GM12878 (cell line): Measurements from ENCODE around the gene TRPM3. TPM values are rescaled to one million over a fixed set of nuclear protein-coding genes. Genes with fewer than 3 reads are reported as not detected.

Source experiments
- ATAC-seq: fragments of 200-7000 bp; cut with Tn5 transposase; 3 replicates; pipeline ENCODE4 v1.9.1; 2020; ENCODE audit warnings: mild to moderate bottlenecking, moderate library complexity
- BruUV-seq: library from RNA; stranded (reverse); fragments of 400-500 nt; replicated peaks from 2 replicates; lab custom pipeline; 2021; lab: Mats Ljungman, UMichigan
- CTCF ChIA-PET: fragments of 300-600 bp; sonication (Branson Sonifier 250); formaldehyde crosslinking; extraction: SDS; loops from one replicate; lab custom pipeline; 2021; ENCODE audit warnings: inconsistent platforms; lab: Yijun Ruan, JAX
- POLR2A ChIA-PET: fragments of 350-600 bp; formaldehyde crosslinking; extraction: SDS; loops from one replicate; lab custom pipeline; 2021; ENCODE audit warnings: inconsistent platforms; lab: Charles Lee
- RAD21 ChIA-PET: fragments of 300-600 bp; sonication (Branson Sonifier 250); formaldehyde crosslinking; loops from one replicate; lab custom pipeline; 2023; ENCODE audit warnings: antibody characterized with exemption; ENCODE audit not compliant: unreplicated experiment; lab: Charles Lee
- SMC1A ChIA-PET: fragments of 300-600 bp; sonication (Branson Sonifier 250); formaldehyde crosslinking; loops from one replicate; lab custom pipeline; 2023; ENCODE audit not compliant: unreplicated experiment, uncharacterized antibody; lab: Charles Lee
- DNase-seq: peaks from one replicate; pipeline ENCODE4 v3.0.0-alpha.2; 2011; ENCODE audit warnings: low read depth, low spot score
- FAIRE-seq: peaks from 3 replicates; lab custom pipeline; 2011; peaks lifted over from hg19 to GRCh38; lab: Jason Lieb, UNC
- H2AFZ ChIP-seq: 2 replicates; pipeline ENCODE4 v1.6.0; 2011; ENCODE audit warnings: low read depth, low read length, control low read depth; ENCODE audit not compliant: control insufficient read depth
- H3K27ac ChIP-seq: 2 replicates; pipeline ENCODE4 v1.5.1; 2011; ENCODE audit warnings: control low read depth; ENCODE audit not compliant: control insufficient read depth, insufficient read depth
- H3K27me3 ChIP-seq, 2 experiments: replicated peaks in 1 of 2; 2 replicates each; pipeline versions ENCODE4 v1.6.0 to v1.6.1; 2011; ENCODE audit warnings: low read length in 1 of 2; ENCODE audit not compliant: control insufficient read depth in 2 of 2, insufficient read depth in 2 of 2
- H3K36me3 ChIP-seq, 2 experiments: 2 replicates each; pipeline ENCODE4 v1.5.1; 2011; ENCODE audit warnings: low read length in 1 of 2; ENCODE audit not compliant: control insufficient read depth in 2 of 2, insufficient read depth in 2 of 2
- H3K4me1 ChIP-seq: 2 replicates; pipeline ENCODE4 v1.6.1; 2011; ENCODE audit warnings: mild to moderate bottlenecking, low read length, moderate library complexity, mixed read lengths; ENCODE audit not compliant: control insufficient read depth, insufficient read depth
- H3K4me2 ChIP-seq: 2 replicates; pipeline ENCODE4 v1.6.0; 2011; ENCODE audit warnings: control low read depth; ENCODE audit not compliant: control insufficient read depth, insufficient read depth
- H3K4me3 ChIP-seq: fragments of 200-600 bp; sonication (generic); 2 replicates; pipeline ENCODE4 v1.5.1; 2016
- H3K79me2 ChIP-seq: 2 replicates; pipeline ENCODE4 v1.6.0; 2011; ENCODE audit warnings: low read length; ENCODE audit not compliant: control insufficient read depth, insufficient read depth
- H3K9ac ChIP-seq: 2 replicates; pipeline ENCODE4 v1.8.0; 2011; ENCODE audit warnings: low read length, control low read depth, mixed read lengths; ENCODE audit not compliant: control insufficient read depth, insufficient read depth
- H3K9me3 ChIP-seq: replicated peaks from 3 replicates; pipeline ENCODE4 v1.5.1; 2011; ENCODE audit warnings: mild to moderate bottlenecking, low read length; ENCODE audit not compliant: control insufficient read depth, insufficient read depth
- H4K20me1 ChIP-seq: 2 replicates; pipeline ENCODE4 v1.6.0; 2011; ENCODE audit not compliant: control insufficient read depth, insufficient read depth
- NKRF ChIP-seq: fragments of 450-650 bp; conservative IDR thresholded peaks from 2 replicates; pipeline ENCODE4 v1.6.1; 2017; ENCODE audit warnings: mild to moderate bottlenecking, moderate library complexity
- SRF ChIP-seq, 2 experiments: IDR thresholded peaks; 2 replicates each; pipeline ENCODE4 v1.6.1; 2011; ENCODE audit warnings: low read depth in 2 of 2, low read length in 2 of 2, mild to moderate bottlenecking in 1 of 2, moderate library complexity in 1 of 2
- SUZ12 ChIP-seq: fragments of 200-600 bp; sonication (generic); IDR thresholded peaks from one replicate; pipeline ENCODE4 v1.6.1; 2018; ENCODE audit warnings: antibody characterized with exemption, mild to moderate bottlenecking; ENCODE audit not compliant: unreplicated experiment
- ZNF592 ChIP-seq: fragments of 450-650 bp; IDR thresholded peaks from 2 replicates; pipeline ENCODE4 v1.6.1; 2017; ENCODE audit warnings: mild to moderate bottlenecking, moderate library complexity
- WGBS: methylation state at CpG from one replicate; pipeline ENCODE4 v1.1.6; 2016; ENCODE audit warnings: low lambda C conversion rate; ENCODE audit not compliant: insufficient replicate concordance, insufficient coverage; ENCODE audit errors: missing lambda C conversion rate; 5-methylcytosine and 5-hydroxymethylcytosine counted together
- in situ Hi-C: fragments of 300-500 bp; cut with MboI; formaldehyde crosslinking; loops from 9 replicates; pipeline ENCODE4 v1.14.3; 2018; ENCODE audit warnings: mixed read lengths
- intact Hi-C: fragments of 100-400 bp; cut with micrococcal nuclease; formaldehyde crosslinking; loops from one replicate; pipeline ENCODE4 v1.14.2; 2022; ENCODE audit not compliant: unreplicated experiment
- polyA plus RNA-seq, 11 experiments: library from polyadenylated mRNA; depleted of rRNA in 4 of 11; unstranded in 6 of 11; stranded (reverse) in 5 of 11; fragments of >200 nt; fragmentation: Nextera tagmentation in 4 of 11; fragmentation: Illumina TruSeq in 1 of 11; extraction: Ambion mirVana in 4 of 11; extraction: Trizol in 1 of 11; gene quantifications; 1 replicate in 1 of 11; 2 replicates in 10 of 11; pipeline versions ENCODE4 v1.2.1 to v1.2.3, GENCODE V29; 2011 to 2016; ENCODE audit warnings: inconsistent platforms in 2 of 11, missing spikeins in 2 of 11, low read depth in 1 of 11
- total RNA-seq, 4 experiments: library from RNA; depleted of rRNA in 3 of 4; stranded (reverse); fragments of >200 nt in 3 of 4; fragmentation: Illumina TruSeq in 1 of 4; extraction: Trizol in 1 of 4; gene quantifications; 2 replicates each; pipeline versions ENCODE4 v1.2.1 to v1.2.3, GENCODE V29; 2013 to 2021

TRPM3 gene
- total and polyA plus RNA-seq, 10 of the 15 experiments (the other 5 are each of a cell fraction or from before 2014, with no cell fraction given), result not detected

GRCh38 chr9:70617033-70617828 is 504.2 kb downstream of the TRPM3 start:
- no peak overlapping the region for H3K27ac ChIP-seq
- ChIA-PET POLR2A (no interaction called here), RAD21 (no interaction called here), SMC1A (no interaction called here), CTCF (no interaction called here)
- no peaks in the 10 kb centered on the region for H3K9me3 ChIP-seq
- DNase-seq, result no peak
- no peak overlapping the region for H3K4me2 ChIP-seq
- H2AFZ ChIP-seq, result no peak overlapping the region
- ATAC-seq, result no peak
- FAIRE-seq, result no peak
- BruUV-seq, result no TSS peak
- H3K79me2 ChIP-seq, result no peaks in the 10 kb centered on the region
- H3K4me3 ChIP-seq, result no peak overlapping the region
- in situ Hi-C loops (no loop called here), intact Hi-C loops (no loop called here)
- H3K27me3 ChIP-seq, result no peaks in the 10 kb centered on the region; a peak in 1 of 4 replicates
- 9% methylated on average over 9 of the region's 9 CpGs for WGBS
- H3K4me1 ChIP-seq, result no peaks in the 10 kb centered on the region
- H3K9ac ChIP-seq, result no peak overlapping the region
- H3K36me3 ChIP-seq, result no peaks in the 10 kb centered on the region
- TF ChIP-seq SRF (IDR thresholded peaks at IDR 0.05; ENCODE audit: low read depth in 2 of 2, low read length in 2 of 2) (no peak), ZNF592 (no peak), SUZ12 (no peak), NKRF (no peak)
- TF ChIP-seq, all 136 proteins: peak for 0
- H4K20me1 ChIP-seq, result no peaks in the 10 kb centered on the region
